RWPE2 (cell line): ENCODE measurements around the gene SYN1.
"Not testable (repeated sequence)": the region's sequence is repeated elsewhere in the genome, so short reads cannot be mapped to it uniquely, and the experiment has no call there.

Experiments used
- ATAC-seq: fragments of 200-7000 bp; cut with Tn5 transposase; 3 replicates; pipeline ENCODE4 v1.9.1; 2021; ENCODE audit warnings: low read depth
- DNase-seq: peaks from one replicate; pipeline ENCODE4 v3.0.0-alpha.2; 2020; ENCODE audit warnings: low spot score
- H3K27ac ChIP-seq: fragments of 450-650 bp; 2 replicates; pipeline ENCODE4 v1.5.1; 2017; ENCODE audit warnings: mild to moderate bottlenecking; ENCODE audit not compliant: poor library complexity, severe bottlenecking
- H3K27me3 ChIP-seq: fragments of 250-450 bp; sonication (Bioruptor Pico); 2 replicates; pipeline ENCODE4 v1.5.1; 2021; ENCODE audit warnings: mild to moderate bottlenecking, moderate library complexity; ENCODE audit not compliant: insufficient read depth, poor library complexity, severe bottlenecking
- H3K36me3 ChIP-seq: fragments of 250-450 bp; sonication (Bioruptor Pico); 2 replicates; pipeline ENCODE4 v1.5.1; 2020; ENCODE audit warnings: low read depth, mild to moderate bottlenecking, moderate library complexity
- H3K4me1 ChIP-seq: fragments of 250-450 bp; sonication (Bioruptor Pico); 2 replicates; pipeline ENCODE4 v1.5.1; 2021; ENCODE audit warnings: mild to moderate bottlenecking, moderate library complexity; ENCODE audit not compliant: insufficient read depth, poor library complexity, severe bottlenecking
- H3K4me3 ChIP-seq: fragments of 250-450 bp; sonication (Bioruptor Pico); 2 replicates; pipeline ENCODE4 v1.5.1; 2021; ENCODE audit warnings: mild to moderate bottlenecking, moderate library complexity; ENCODE audit not compliant: severe bottlenecking
- H3K9me3 ChIP-seq: fragments of 250-450 bp; sonication (Bioruptor Pico); 2 replicates; pipeline ENCODE4 v1.5.1; 2021; ENCODE audit warnings: mild to moderate bottlenecking, moderate library complexity; ENCODE audit not compliant: severe bottlenecking
- CTCF ChIP-seq: fragments of 450-650 bp; IDR thresholded peaks from one replicate; pipeline ENCODE4 v1.5.1; 2017; ENCODE audit warnings: mild to moderate bottlenecking, moderate library complexity; ENCODE audit not compliant: poor library complexity, severe bottlenecking

The SYN1 gene

GRCh38 chrX:47619486-47620302 lies at the start of gene SYN1:
Gene SYN1 (minus strand): TSS chrX:47619857. CDS start chrX:47619728, 129 bp downstream.
- peak; percentile 67 for ATAC-seq
- Histone ChIP-seq H3K36me3 (no peaks in the 10 kb centered on the region), H3K9me3 (no peaks in the 10 kb centered on the region), H3K4me1 (no peaks in the 10 kb centered on the region), H3K27ac (no peak within 1 kb of the TSS), H3K27me3 (no peaks in the 10 kb centered on the region), H3K4me3 (peak within 1 kb of the TSS; percentile 23)
- TF ChIP-seq CTCF: no peak
- DNase-seq: no peak

- not testable (repeated sequence) for H3K27ac ChIP-seq, H3K4me3 ChIP-seq, DNase-seq, H3K36me3 ChIP-seq, ATAC-seq, H3K27me3 ChIP-seq, H3K9me3 ChIP-seq, H3K4me1 ChIP-seq
These were observed 46.1 kb upstream of the SYN1 start for GRCh38 chrX:47665797-47666196.

GRCh38 chrX:47664737-47665136 lies 45.1 kb upstream of the SYN1 start:
- Histone ChIP-seq H3K9me3 (no peaks in the 10 kb centered on the region), H3K27ac (no peak overlapping the region), H3K27me3 (no peaks in the 10 kb centered on the region), H3K4me3 (no peak overlapping the region), H3K4me1 (no peaks in the 10 kb centered on the region), H3K36me3 (no peaks in the 10 kb centered on the region)
- DNase-seq (no peak), ATAC-seq (no peak)
- no peak for TF ChIP-seq CTCF

GRCh38 chrX:47662144-47662657 lies 42.5 kb upstream of the SYN1 start:
- Histone ChIP-seq H3K9me3 (no peaks in the 10 kb centered on the region), H3K27ac (peak overlapping the region; percentile 48), H3K36me3 (peaks cover 11% of the 10 kb centered on the region), H3K4me3 (no peak overlapping the region), H3K27me3 (no peaks in the 10 kb centered on the region), H3K4me1 (no peaks in the 10 kb centered on the region)
- ATAC-seq (peak; percentile 43; the same call in 2 of the 3 replicates), DNase-seq (no peak)
- no peak for TF ChIP-seq CTCF

- Histone ChIP-seq H3K4me1 (no peaks in the 10 kb centered on the region), H3K4me3 (no peak overlapping the region), H3K36me3 (peaks cover 18% of the 10 kb centered on the region), H3K9me3 (no peaks in the 10 kb centered on the region), H3K27me3 (no peaks in the 10 kb centered on the region), H3K27ac (peak overlapping the region; percentile 48)
- TF ChIP-seq CTCF: no peak
- no peak for DNase-seq
- ATAC-seq: no peak
These were observed 41.9 kb upstream of the SYN1 start for GRCh38 chrX:47661539-47661938.
